GM18498 (cell line): Measurements from ENCODE around the gene SNX17.
"Not testable (repeated sequence)": the region's sequence is repeated elsewhere in the genome, so short reads cannot be mapped to it uniquely, and the experiment has no call there.

Experiments
- ATAC-seq: cut with Tn5 transposase; IDR thresholded peaks from one replicate; pipeline ENCODE4 v1.9.1; 2021; ENCODE audit warnings: mild to moderate bottlenecking, moderate library complexity; ENCODE audit not compliant: unreplicated experiment

Gene SNX17

GRCh38 chr2:27370026-27370815 lies at the start of gene SNX17, which contains the start of gene EIF2B4:
TSS of gene SNX17 (plus strand) at chr2:27370616. CDS start at chr2:27370744, 128 bp downstream.
TSS of gene EIF2B4 (minus strand) at chr2:27370338. CDS start at chr2:27370314, 24 bp downstream.
- peak; percentile 94 for ATAC-seq

- no peak for ATAC-seq
These were observed 49.4 kb upstream of the SNX17 start for GRCh38 chr2:27320958-27321543.

GRCh38 chr2:27322301-27322765 lies 48.1 kb upstream of the SNX17 start:
- peak; percentile 30 for ATAC-seq

- peak; percentile 90 for ATAC-seq
These were observed 47.4 kb upstream of the SNX17 start, which contains the start of gene MPV17 for GRCh38 chr2:27322766-27323595. TSS of gene MPV17 (minus strand) at chr2:27323097. CDS start at chr2:27322517, 580 bp downstream.

DNA sequence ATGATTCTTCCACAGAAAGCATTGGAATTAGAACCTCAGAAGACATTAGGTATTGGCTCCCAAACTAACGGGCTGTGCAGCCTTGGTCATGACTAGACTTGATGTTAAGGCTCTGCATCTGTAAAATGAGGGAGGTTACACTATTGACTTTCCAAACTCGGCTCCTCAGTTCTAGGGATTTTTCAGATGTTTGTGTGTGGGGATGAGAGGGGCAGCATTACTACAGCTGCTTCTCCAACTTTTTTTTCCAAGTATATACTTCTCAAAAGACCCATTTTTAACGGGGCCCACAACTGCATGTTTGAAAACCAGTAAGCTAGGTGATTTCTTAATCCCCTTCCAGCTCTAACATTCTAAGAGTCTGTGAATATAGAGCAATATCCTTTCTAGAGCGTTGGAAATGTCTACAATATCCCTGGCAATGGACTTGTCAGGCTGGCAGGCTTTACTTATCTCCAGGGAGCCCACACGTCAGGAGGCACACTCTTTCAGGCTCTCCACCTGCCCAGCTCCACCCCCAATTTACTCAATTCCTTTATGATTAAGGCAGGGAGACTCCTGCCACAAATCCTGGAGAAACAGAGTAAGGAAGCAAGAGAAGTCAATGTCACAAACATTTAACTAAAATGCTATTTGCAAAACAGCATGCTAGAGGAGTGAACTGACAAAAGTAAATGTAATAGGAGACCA lies 46.7 kb upstream of the SNX17 start:
- ATAC-seq: no peak

DNA sequence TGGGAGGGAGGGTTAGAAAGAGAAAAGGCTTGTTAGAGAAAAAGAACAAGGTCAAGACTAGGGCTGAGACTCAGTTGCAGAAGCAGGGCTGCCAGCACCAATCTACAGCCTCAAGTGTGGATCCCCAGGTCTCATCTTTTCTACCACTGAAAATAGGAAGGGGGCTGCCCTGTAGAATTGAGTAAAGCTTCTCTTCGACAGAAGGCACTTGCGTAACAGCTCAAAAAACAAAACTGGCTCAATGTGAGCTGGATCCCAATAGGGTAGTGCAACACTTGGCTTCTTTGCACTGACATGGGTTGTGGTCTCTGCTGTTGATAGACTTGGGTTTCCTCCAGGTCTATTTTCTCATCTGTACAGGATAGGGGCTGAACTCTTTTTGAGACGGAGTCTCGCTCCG lies 45.7 kb upstream of the SNX17 start:
- no peak for ATAC-seq

DNA sequence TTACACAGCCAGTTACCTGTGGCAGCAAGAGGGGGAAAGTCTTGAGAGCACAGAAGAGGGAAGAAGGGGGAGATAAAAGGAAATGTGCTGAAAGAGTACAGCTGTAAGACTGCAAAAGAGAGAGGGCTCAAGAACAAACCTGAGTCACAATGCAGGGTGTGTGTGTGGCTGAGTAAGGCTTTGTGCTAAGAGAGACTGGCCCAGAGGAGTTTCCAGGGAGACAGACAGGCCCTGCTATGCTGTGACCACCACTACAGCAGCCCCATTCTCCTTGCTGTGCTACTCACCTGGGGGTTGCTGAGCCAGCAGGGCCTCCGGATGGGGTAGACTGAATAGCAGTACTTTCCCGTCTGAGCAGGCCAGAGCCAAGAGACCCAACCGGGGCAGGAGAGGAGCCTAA lies 35.1 kb upstream of the SNX17 start:
- no peak for ATAC-seq

- no peak for ATAC-seq
These were observed 34.2 kb upstream of the SNX17 start for GRCh38 chr2:27336173-27336572.

DNA sequence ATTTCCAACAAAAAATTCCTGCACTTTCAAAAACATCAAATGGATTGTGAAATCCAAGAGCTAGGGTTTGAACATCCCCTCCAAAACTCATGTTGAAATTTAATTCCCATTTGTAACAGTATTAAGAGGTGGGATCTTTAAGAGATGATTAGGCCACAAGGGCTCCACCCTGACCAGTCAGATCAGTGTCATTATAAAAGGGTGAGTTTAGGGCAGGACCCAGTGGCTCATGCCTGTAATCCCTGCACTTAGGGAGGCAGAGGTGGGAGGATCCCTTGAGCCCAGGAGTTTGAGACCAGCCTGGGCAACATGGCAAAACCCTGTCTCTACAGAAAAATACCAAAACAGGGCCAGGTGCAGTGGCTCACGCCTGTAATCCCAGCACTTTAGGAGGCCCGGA lies 22.8 kb upstream of the SNX17 start:
- ATAC-seq: no peak

DNA sequence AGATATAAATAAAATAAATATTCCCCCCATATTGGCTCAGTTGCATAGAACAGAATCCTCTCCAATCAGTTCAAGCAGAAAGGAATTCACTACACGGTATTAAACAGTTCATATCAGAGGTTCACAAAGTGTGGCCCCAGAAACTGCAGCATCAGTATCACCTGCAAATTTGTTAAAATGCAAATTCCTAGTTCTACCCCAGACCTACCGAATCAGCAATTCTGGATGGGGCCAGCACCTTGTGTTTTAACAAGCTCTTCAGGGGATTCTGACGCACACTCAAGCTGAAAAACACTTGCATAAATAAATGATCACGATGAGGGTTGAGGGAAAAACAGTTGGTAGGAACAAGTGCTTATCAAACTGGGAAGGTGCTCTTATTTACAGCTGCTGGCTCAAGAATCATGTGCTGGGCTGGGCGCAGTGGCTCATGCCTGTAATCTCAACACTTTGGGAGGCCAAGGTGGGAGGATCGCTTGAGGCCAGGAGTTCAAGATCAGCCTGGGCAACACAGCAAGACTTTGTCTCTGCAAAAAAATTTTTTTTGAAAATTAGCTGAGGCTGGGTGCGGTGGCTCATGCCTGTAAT lies 20.2 kb upstream of the SNX17 start:
- no peak for ATAC-seq

GRCh38 chr2:27351802-27352598 lies 18.4 kb upstream of the SNX17 start:
- no peak for ATAC-seq

GRCh38 chr2:27353386-27353761 lies 17.0 kb upstream of the SNX17 start:
- ATAC-seq: not testable (repeated sequence)

GRCh38 chr2:27353762-27354596 lies 16.4 kb upstream of the SNX17 start:
- ATAC-seq: no peak

DNA sequence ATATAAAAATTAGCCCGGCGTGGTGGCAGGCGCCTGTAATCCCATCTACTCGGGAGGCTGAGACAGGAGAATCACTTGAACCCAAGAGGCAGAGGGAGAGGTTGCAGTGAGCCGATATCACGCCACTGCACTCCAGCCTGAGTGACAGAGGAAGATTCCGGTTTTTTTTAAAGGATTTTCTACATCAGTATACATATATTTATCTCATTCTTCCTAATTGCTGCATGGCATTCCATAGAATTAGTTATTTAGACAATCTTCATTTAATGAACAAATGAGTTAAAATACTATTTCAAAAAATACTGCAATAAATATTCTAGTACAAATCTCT lies 15.9 kb upstream of the SNX17 start:
- no peak for ATAC-seq

GRCh38 chr2:27356056-27356381 lies 14.4 kb upstream of the SNX17 start:
- peak; percentile 40 for ATAC-seq

GRCh38 chr2:27356382-27357181 lies 13.8 kb upstream of the SNX17 start, which contains the start of gene GTF3C2:
TSS of gene GTF3C2 (minus strand) at chr2:27356764. CDS start at chr2:27343554, 13,210 bp downstream.
- peak; percentile 90 for ATAC-seq

DNA sequence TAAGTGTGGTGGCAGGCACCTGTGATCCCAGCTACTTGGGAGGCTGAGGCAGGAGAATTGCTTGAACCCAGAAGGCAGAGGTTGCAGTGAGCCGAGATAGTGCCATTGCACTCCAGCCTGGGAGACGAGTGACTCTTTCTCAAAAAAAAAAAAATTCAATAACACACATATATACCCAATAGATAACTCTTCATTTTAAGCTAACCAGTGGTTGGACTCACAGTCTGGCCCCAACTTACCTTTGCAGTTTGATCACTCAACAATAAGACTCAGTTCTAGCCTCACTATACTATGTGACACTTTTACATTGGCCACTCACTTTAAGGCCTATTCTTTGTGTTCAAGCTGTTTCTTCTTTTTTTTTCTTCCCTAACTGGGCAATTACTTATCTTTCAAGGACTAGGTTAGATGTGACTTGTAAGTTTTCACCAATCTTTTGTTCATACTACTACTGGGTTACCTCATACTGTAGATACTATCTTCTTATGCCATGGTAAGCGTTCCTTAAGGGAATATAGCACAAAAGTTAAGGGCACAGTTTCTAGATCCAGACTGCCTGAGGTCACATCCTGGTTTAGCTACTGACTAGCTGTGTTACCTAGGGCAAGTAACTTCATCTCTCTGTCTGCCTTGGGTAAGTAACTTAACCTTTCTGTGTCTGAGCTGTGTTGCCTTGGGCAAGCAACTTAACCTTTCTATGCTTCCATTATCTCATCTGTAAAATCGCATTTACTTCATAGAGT lies 7.6 kb upstream of the SNX17 start:
- no peak for ATAC-seq
